Astrocyte (in vitro differentiated cells and primary cell): ENCODE results near the gene GALNT6.

ENCODE experiments used
- EZH2 ChIP-seq: IDR thresholded peaks from 2 replicates; pipeline ENCODE4 v1.6.1; 2012; ENCODE audit warnings: mild to moderate bottlenecking, low read length, inconsistent platforms; ENCODE audit not compliant: insufficient read depth
- TF ChIP-seq, protein P1 (sequence below): IDR thresholded peaks from 2 replicates; pipeline ENCODE4 v1.5.1; 2011; ENCODE audit warnings: low read depth, mild to moderate bottlenecking, inconsistent platforms, low read length, moderate library complexity; ENCODE audit not compliant: insufficient read depth

DNA sequence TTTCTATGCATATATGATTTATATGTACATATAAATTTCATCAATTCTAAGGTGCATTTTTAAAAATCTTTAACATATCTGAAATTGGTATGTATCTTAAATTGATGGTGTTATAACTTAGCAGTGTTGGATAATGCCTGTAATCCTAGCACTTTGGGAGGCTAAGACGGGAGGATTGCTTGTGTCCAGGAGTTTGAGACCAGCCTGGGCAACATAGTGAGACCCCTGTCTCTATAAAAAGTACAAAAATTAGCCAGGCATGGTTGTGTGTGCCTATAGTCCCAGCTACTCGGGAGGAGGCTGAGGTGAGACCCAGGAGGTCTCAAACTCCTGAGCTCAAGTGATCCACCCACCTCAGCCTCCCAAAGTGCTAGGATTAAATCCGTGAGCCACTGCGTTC lies 6.5 kb upstream of the GALNT6 start:
- TF ChIP-seq, protein P1, sequence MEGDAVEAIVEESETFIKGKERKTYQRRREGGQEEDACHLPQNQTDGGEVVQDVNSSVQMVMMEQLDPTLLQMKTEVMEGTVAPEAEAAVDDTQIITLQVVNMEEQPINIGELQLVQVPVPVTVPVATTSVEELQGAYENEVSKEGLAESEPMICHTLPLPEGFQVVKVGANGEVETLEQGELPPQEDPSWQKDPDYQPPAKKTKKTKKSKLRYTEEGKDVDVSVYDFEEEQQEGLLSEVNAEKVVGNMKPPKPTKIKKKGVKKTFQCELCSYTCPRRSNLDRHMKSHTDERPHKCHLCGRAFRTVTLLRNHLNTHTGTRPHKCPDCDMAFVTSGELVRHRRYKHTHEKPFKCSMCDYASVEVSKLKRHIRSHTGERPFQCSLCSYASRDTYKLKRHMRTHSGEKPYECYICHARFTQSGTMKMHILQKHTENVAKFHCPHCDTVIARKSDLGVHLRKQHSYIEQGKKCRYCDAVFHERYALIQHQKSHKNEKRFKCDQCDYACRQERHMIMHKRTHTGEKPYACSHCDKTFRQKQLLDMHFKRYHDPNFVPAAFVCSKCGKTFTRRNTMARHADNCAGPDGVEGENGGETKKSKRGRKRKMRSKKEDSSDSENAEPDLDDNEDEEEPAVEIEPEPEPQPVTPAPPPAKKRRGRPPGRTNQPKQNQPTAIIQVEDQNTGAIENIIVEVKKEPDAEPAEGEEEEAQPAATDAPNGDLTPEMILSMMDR: no peak
- no peak for TF ChIP-seq EZH2
